Endothelial cell of umbilical vein (primary cell): ENCODE data around the gene PRDM16. TPM values are rescaled to one million over a fixed set of nuclear protein-coding genes. Genes with fewer than 3 reads are reported as not detected.

Source experiments
- BruUV-seq: library from RNA; stranded (reverse); fragments of 400-500 nt; replicated peaks from 2 replicates; lab custom pipeline; 2021; lab: Mats Ljungman, UMichigan
- CTCF ChIA-PET: fragments of 300-600, 350-600 bp; sonication (Branson Sonifier 250); formaldehyde crosslinking; loops from one replicate; lab custom pipeline; 2021; ENCODE audit warnings: antibody characterized with exemption, inconsistent platforms; lab: Charles Lee
- POLR2A ChIA-PET: fragments of 300-600, 350-600 bp; sonication (Branson Sonifier 250); formaldehyde crosslinking; loops from one replicate; lab custom pipeline; 2021; ENCODE audit warnings: antibody characterized with exemption, inconsistent platforms; lab: Charles Lee
- DNase-seq: peaks from one replicate; pipeline ENCODE4 v3.0.0-alpha.2; 2011; ENCODE audit warnings: low read depth, low spot score
- FAIRE-seq: peaks from 2 replicates; lab custom pipeline; 2011; peaks lifted over from hg19 to GRCh38; lab: Jason Lieb, UNC
- H2AFZ ChIP-seq: 2 replicates; pipeline ENCODE4 v1.6.0; 2012; ENCODE audit warnings: low read depth, low read length, control low read depth, inconsistent platforms
- H3K27ac ChIP-seq: 2 replicates; pipeline ENCODE4 v1.5.1; 2011; ENCODE audit warnings: low read depth, mild to moderate bottlenecking, control low read depth, low read length, moderate library complexity; ENCODE audit not compliant: insufficient read depth
- H3K27me3 ChIP-seq, 2 experiments: 2 replicates each; pipeline versions ENCODE4 v1.6.0 to v1.6.1; 2011; ENCODE audit warnings: low read length in 2 of 2, mixed read lengths in 1 of 2; ENCODE audit not compliant: control insufficient read depth in 2 of 2, insufficient read depth in 2 of 2
- H3K36me3 ChIP-seq, 2 experiments: 2 replicates in 1 of 2; 3 replicates in 1 of 2; pipeline ENCODE4 v1.5.1; 2011; ENCODE audit warnings: low read length in 2 of 2, mild to moderate bottlenecking in 1 of 2, moderate library complexity in 1 of 2; ENCODE audit not compliant: control insufficient read depth in 2 of 2, insufficient read depth in 2 of 2; ENCODE audit errors: extremely low read depth in 1 of 2
- H3K4me1 ChIP-seq: 3 replicates; pipeline ENCODE4 v1.5.1; 2011; ENCODE audit warnings: mild to moderate bottlenecking, low read length; ENCODE audit not compliant: control insufficient read depth, insufficient read depth; ENCODE audit errors: extremely low read depth
- H3K4me2 ChIP-seq: 2 replicates; pipeline ENCODE4 v1.6.1; 2011; ENCODE audit warnings: low read length, control low read depth, mixed read lengths; ENCODE audit not compliant: insufficient read depth
- H3K4me3 ChIP-seq, 3 experiments: fragments of 200-600 bp in 1 of 3; sonication (generic), shearing (Covaris generic) in 1 of 3; replicated peaks in 1 of 3; 2 replicates each; pipeline ENCODE4 v1.5.1; 2011 to 2016; ENCODE audit warnings: control low read depth in 3 of 3, low read length in 3 of 3, mild to moderate bottlenecking in 2 of 3, inconsistent platforms in 1 of 3, low read depth in 1 of 3, moderate library complexity in 1 of 3; ENCODE audit not compliant: insufficient read depth in 1 of 3
- H3K79me2 ChIP-seq: 2 replicates; pipeline ENCODE4 v1.6.0; 2012; ENCODE audit warnings: low read length, inconsistent platforms; ENCODE audit not compliant: control insufficient read depth, insufficient read depth
- H3K9ac ChIP-seq: replicated peaks from 2 replicates; pipeline ENCODE3; 2011; ENCODE audit warnings: low read length, control low read depth; ENCODE audit not compliant: insufficient read depth; ENCODE audit errors: extremely low read depth
- H3K9me1 ChIP-seq: replicated peaks from 3 replicates; pipeline ENCODE4 v1.6.0; 2011; ENCODE audit warnings: mild to moderate bottlenecking, low read length; ENCODE audit not compliant: control insufficient read depth, insufficient read depth; ENCODE audit errors: extremely low read depth
- H3K9me3 ChIP-seq: replicated peaks from 2 replicates; pipeline ENCODE4 v1.5.1; 2012; ENCODE audit warnings: low read length, inconsistent platforms; ENCODE audit not compliant: control insufficient read depth, insufficient read depth
- H4K20me1 ChIP-seq: replicated peaks from 2 replicates; pipeline ENCODE3; 2011; ENCODE audit warnings: mild to moderate bottlenecking, low read length; ENCODE audit not compliant: control insufficient read depth, insufficient read depth; ENCODE audit errors: extremely low read depth
- EZH2 ChIP-seq: IDR thresholded peaks from 2 replicates; pipeline ENCODE4 v1.6.1; 2012; ENCODE audit warnings: borderline replicate concordance, low read depth, mild to moderate bottlenecking, moderate library complexity, low read length, inconsistent platforms; ENCODE audit not compliant: severe bottlenecking
- FOS ChIP-seq: IDR thresholded peaks from 2 replicates; pipeline ENCODE4 v1.6.1; 2011; ENCODE audit warnings: mild to moderate bottlenecking, low read length, moderate library complexity, borderline replicate concordance; ENCODE audit not compliant: insufficient read depth
- GATA2 ChIP-seq: IDR thresholded peaks from 2 replicates; pipeline ENCODE4 v1.7.0; 2011; ENCODE audit warnings: low read depth, mild to moderate bottlenecking, moderate library complexity, mixed read lengths, low read length; ENCODE audit not compliant: insufficient read length, insufficient read depth
- JUN ChIP-seq: IDR thresholded peaks from 2 replicates; pipeline ENCODE4 v1.6.1; 2011; ENCODE audit warnings: borderline replicate concordance, low read depth; ENCODE audit not compliant: insufficient read length, insufficient read depth
- MYC ChIP-seq: IDR thresholded peaks from one replicate; pipeline ENCODE4 v1.6.1; 2011; ENCODE audit warnings: mild to moderate bottlenecking, low read depth, low read length
- POLR2A ChIP-seq: IDR thresholded peaks from 2 replicates; pipeline ENCODE4 v1.6.1; 2012; ENCODE audit warnings: low read depth, mild to moderate bottlenecking, control low read depth, low read length
- POLR2AphosphoS5 ChIP-seq: IDR thresholded peaks from 2 replicates; pipeline ENCODE4 v1.6.1; 2012; ENCODE audit warnings: low read depth, mild to moderate bottlenecking, control low read depth, low read length, moderate library complexity; ENCODE audit not compliant: insufficient read depth
- dilution Hi-C: fragments of 300-500 bp; cut with MboI; formaldehyde crosslinking; loops from one replicate; pipeline ENCODE4 v1.15.0; 2019; ENCODE audit warnings: low sequenced_read_pairs; ENCODE audit not compliant: extremely low pct_ligation_motif_present
- intact Hi-C: fragments of 100-400 bp; cut with micrococcal nuclease; formaldehyde crosslinking; loops from one replicate; pipeline ENCODE4 v1.10.0; 2022
- polyA plus RNA-seq, 4 experiments: library from polyadenylated mRNA; depleted of rRNA in 3 of 4; stranded (reverse) in 3 of 4; unstranded in 1 of 4; fragments of >200 nt; gene quantifications; 2 replicates each; pipeline versions ENCODE4 v1.2.1 to v1.2.3, GENCODE V29; 2011 to 2012; ENCODE audit warnings: missing spikeins in 1 of 4
- total RNA-seq: library from RNA; stranded (reverse); gene quantifications from 2 replicates; pipeline ENCODE4 v1.2.3, GENCODE V29; 2021
- TF ChIP-seq, protein P1 (sequence below), 2 donors: IDR thresholded peaks; 1 replicate in 1 of 2; 2 replicates in 1 of 2; pipeline ENCODE4 v1.5.1; 2011; ENCODE audit warnings: low read length in 2 of 2, mild to moderate bottlenecking in 2 of 2, moderate library complexity in 2 of 2, control low read depth in 1 of 2, inconsistent platforms in 1 of 2, low read depth in 1 of 2; ENCODE audit not compliant: insufficient read depth in 1 of 2; ENCODE audit errors: extremely low read depth in 1 of 2
- TF ChIP-seq, protein P2 (sequence below): IDR thresholded peaks from 2 replicates; pipeline ENCODE4 v1.6.1; 2011; ENCODE audit not compliant: insufficient read depth, insufficient read length

The PRDM16 gene
- total and polyA plus RNA-seq, 2 donors (not counting 3 experiments of a cell fraction or from before 2014, with no cell fraction given): not detected

DNA sequence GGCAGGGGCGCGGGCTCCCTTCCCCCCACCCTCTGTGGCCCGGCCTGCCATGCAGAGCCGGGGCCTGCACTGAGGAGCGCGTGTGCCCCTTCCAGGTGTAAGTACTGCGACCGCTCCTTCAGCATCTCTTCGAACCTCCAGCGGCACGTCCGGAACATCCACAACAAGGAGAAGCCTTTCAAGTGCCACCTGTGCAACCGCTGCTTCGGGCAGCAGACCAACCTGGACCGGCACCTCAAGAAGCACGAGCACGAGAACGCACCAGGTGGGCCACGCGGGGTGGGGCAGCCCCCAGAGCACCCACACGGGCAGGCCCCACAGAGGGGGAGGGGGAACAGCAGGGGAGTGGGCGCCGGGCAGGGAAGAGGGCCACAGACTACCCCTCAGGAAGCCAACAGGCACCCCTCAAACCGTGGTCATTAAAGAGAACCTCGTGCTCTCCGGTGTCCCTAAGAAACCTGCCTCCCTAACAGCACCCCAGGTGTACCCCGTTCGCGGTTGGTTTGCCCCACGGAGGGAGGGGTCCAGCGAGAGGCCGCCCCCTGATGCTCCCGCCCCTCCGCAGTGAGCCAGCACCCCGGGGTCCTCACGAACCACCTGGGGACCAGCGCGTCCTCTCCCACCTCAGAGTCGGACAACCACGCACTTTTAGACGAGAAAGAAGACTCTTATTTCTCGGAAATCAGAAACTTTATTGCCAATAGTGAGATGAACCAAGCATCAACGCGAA, 356.6 kb downstream of the PRDM16 start:
- DNase-seq (no peak), FAIRE-seq (no peak)
- Histone ChIP-seq H3K27ac (no peak overlapping the region), H2AFZ (no peak overlapping the region), H3K9me1 (no peaks in the 10 kb centered on the region), H3K79me2 (no peaks in the 10 kb centered on the region), H3K9me3 (no peaks in the 10 kb centered on the region), H3K4me2 (no peak overlapping the region), H3K4me1 (no peaks in the 10 kb centered on the region), H3K9ac (no peak overlapping the region), H4K20me1 (no peaks in the 10 kb centered on the region), H3K36me3 (no peaks in the 10 kb centered on the region), H3K27me3 (no peaks in the 10 kb centered on the region), H3K4me3 (no peak overlapping the region)
- CTCF ChIA-PET: interaction anchor here (0.7 to 1.6 kb wide), 3 partner anchors 27 to 1044 kb away, joined by 3 to 10 read pairs (median 4); no protein-coding TSS in a partner anchor
- dilution Hi-C loops: no loop called here
- POLR2A ChIA-PET: no interaction called here
- intact Hi-C loops: loop anchor here (10.0 kb wide), 1 partner anchor 1231 kb away; the partner anchor contains the start of gene FAAP20
- no TSS peak for BruUV-seq
- TF ChIP-seq POLR2A: no peak
- no peak for TF ChIP-seq MYC
- no peak for TF ChIP-seq POLR2AphosphoS5
- TF ChIP-seq FOS: no peak
- no peak for TF ChIP-seq GATA2
- no peak for TF ChIP-seq EZH2
- TF ChIP-seq JUN: no peak
- TF ChIP-seq, protein P1, sequence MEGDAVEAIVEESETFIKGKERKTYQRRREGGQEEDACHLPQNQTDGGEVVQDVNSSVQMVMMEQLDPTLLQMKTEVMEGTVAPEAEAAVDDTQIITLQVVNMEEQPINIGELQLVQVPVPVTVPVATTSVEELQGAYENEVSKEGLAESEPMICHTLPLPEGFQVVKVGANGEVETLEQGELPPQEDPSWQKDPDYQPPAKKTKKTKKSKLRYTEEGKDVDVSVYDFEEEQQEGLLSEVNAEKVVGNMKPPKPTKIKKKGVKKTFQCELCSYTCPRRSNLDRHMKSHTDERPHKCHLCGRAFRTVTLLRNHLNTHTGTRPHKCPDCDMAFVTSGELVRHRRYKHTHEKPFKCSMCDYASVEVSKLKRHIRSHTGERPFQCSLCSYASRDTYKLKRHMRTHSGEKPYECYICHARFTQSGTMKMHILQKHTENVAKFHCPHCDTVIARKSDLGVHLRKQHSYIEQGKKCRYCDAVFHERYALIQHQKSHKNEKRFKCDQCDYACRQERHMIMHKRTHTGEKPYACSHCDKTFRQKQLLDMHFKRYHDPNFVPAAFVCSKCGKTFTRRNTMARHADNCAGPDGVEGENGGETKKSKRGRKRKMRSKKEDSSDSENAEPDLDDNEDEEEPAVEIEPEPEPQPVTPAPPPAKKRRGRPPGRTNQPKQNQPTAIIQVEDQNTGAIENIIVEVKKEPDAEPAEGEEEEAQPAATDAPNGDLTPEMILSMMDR (IDR thresholded peaks at IDR 0.05; ENCODE audit: extremely low read depth in 1 of 2, insufficient read depth in 1 of 2, low read depth in 1 of 2, low read length in 2 of 2): no peak
- TF ChIP-seq, protein P2, sequence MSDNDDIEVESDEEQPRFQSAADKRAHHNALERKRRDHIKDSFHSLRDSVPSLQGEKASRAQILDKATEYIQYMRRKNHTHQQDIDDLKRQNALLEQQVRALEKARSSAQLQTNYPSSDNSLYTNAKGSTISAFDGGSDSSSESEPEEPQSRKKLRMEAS: no peak
